A673 (cell line): Measurements from ENCODE around the gene GMPR. TPM values are rescaled to one million over a fixed set of nuclear protein-coding genes. Genes with fewer than 3 reads are reported as not detected.

ENCODE experiments used
- BruUV-seq: library from RNA; stranded (reverse); fragments of 400-500 nt; replicated peaks from 2 replicates; lab custom pipeline; 2021; lab: Mats Ljungman, UMichigan
- CTCF ChIA-PET: fragments of 300-600 bp; sonication (Branson Sonifier 250); formaldehyde crosslinking; loops from one replicate; lab custom pipeline; 2022; ENCODE audit warnings: antibody characterized with exemption; lab: Charles Lee
- POLR2A ChIA-PET: fragments of 300-600 bp; sonication (Branson Sonifier 250); formaldehyde crosslinking; loops from one replicate; lab custom pipeline; 2022; ENCODE audit warnings: antibody characterized with exemption; ENCODE audit not compliant: low non-redundant PET; lab: Charles Lee
- DNase-seq: peaks from one replicate; pipeline ENCODE4 v3.0.0-alpha.2; 2015; ENCODE audit warnings: low spot score
- H3K27ac ChIP-seq: fragments of 200-600 bp; sonication (generic); 2 replicates; pipeline ENCODE4 v1.5.1; 2016; ENCODE audit warnings: mixed run types, low read depth, mild to moderate bottlenecking, mixed read lengths, antibody characterized with exemption, low read length; ENCODE audit not compliant: poor library complexity, severe bottlenecking
- H3K27me3 ChIP-seq: fragments of 200-600 bp; sonication (generic); replicated peaks from 2 replicates; pipeline ENCODE4 v1.6.1; 2017; ENCODE audit warnings: mixed run types, low read depth, mild to moderate bottlenecking, mixed read lengths, antibody characterized with exemption, low read length; ENCODE audit not compliant: insufficient read depth, poor library complexity
- H3K36me3 ChIP-seq: fragments of 200-600 bp; sonication (generic); 2 replicates; pipeline ENCODE4 v1.6.1; 2016; ENCODE audit warnings: mixed run types, mild to moderate bottlenecking, mixed read lengths, antibody characterized with exemption, low read length; ENCODE audit not compliant: insufficient read depth, poor library complexity, severe bottlenecking
- H3K4me1 ChIP-seq: fragments of 200-600 bp; sonication (generic); 2 replicates; pipeline ENCODE4 v1.6.1; 2017; ENCODE audit warnings: mixed run types, mild to moderate bottlenecking, mixed read lengths, antibody characterized with exemption, low read length; ENCODE audit not compliant: insufficient read depth, poor library complexity, severe bottlenecking
- H3K4me3 ChIP-seq: fragments of 200-600 bp; sonication (generic); 2 replicates; pipeline ENCODE4 v1.5.1; 2016; ENCODE audit warnings: low read depth, mixed run types, mild to moderate bottlenecking, mixed read lengths, low read length; ENCODE audit not compliant: poor library complexity, severe bottlenecking
- H3K9me3 ChIP-seq: fragments of 200-600 bp; sonication (generic); 2 replicates; pipeline ENCODE4 v1.6.1; 2016; ENCODE audit warnings: mixed run types, low read depth, mild to moderate bottlenecking, mixed read lengths, antibody characterized with exemption, low read length; ENCODE audit not compliant: poor library complexity, severe bottlenecking
- EZH2 ChIP-seq: fragments of 200-600 bp; sonication (generic); IDR thresholded peaks from 2 replicates; pipeline ENCODE4 v1.6.1; 2017; ENCODE audit warnings: borderline replicate concordance, low read depth, mild to moderate bottlenecking, mixed read lengths, antibody characterized with exemption, low read length; ENCODE audit not compliant: poor library complexity, severe bottlenecking
- intact Hi-C: fragments of 100-400 bp; cut with micrococcal nuclease; formaldehyde crosslinking; loops from one replicate; pipeline ENCODE4 v1.10.0; 2022; ENCODE audit not compliant: unreplicated experiment
- total RNA-seq: library from RNA; stranded (reverse); gene quantifications from 2 replicates; pipeline ENCODE4 v1.2.3, GENCODE V29; 2021
- TF ChIP-seq, protein P1 (sequence below): fragments of 300-800, 200-600 bp; sonication (generic); conservative IDR thresholded peaks from 2 replicates; pipeline ENCODE4 v1.5.1; 2017; ENCODE audit warnings: low read depth, mild to moderate bottlenecking, antibody characterized with exemption, low read length, moderate library complexity, mixed read lengths

GMPR gene
- total RNA-seq, 1 experiment from 2014 or later: 0.32 TPM

DNA sequence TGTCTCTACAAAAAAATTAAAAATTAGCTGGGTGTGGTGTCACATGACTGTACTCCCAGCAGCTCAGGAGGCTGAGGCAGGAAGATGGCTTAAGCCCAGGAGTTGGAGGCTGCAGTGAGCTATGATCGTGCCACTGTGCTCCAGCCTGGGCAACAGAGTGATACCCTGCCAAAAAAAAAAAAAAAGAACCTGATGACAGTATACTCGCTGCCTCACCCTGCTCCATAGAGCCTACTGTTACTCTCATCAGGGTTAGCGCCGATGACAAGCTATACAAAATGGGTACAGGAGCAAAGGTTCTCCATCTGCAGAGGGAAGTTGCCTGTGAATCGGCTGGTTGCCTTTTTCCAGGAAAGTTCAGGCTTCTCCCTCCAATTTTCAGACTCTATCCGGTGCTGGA lies 53.4 kb downstream of the GMPR start:
- Histone ChIP-seq H3K4me1 (no peaks in the 10 kb centered on the region), H3K27me3 (no peaks in the 10 kb centered on the region), H3K27ac (no peak overlapping the region), H3K4me3 (no peak overlapping the region), H3K36me3 (no peaks in the 10 kb centered on the region), H3K9me3 (no peaks in the 10 kb centered on the region)
- intact Hi-C loops: no loop called here
- ChIA-PET POLR2A (no interaction called here), CTCF (no interaction called here)
- no TSS peak for BruUV-seq
- DNase-seq: no peak
- TF ChIP-seq, protein P1, sequence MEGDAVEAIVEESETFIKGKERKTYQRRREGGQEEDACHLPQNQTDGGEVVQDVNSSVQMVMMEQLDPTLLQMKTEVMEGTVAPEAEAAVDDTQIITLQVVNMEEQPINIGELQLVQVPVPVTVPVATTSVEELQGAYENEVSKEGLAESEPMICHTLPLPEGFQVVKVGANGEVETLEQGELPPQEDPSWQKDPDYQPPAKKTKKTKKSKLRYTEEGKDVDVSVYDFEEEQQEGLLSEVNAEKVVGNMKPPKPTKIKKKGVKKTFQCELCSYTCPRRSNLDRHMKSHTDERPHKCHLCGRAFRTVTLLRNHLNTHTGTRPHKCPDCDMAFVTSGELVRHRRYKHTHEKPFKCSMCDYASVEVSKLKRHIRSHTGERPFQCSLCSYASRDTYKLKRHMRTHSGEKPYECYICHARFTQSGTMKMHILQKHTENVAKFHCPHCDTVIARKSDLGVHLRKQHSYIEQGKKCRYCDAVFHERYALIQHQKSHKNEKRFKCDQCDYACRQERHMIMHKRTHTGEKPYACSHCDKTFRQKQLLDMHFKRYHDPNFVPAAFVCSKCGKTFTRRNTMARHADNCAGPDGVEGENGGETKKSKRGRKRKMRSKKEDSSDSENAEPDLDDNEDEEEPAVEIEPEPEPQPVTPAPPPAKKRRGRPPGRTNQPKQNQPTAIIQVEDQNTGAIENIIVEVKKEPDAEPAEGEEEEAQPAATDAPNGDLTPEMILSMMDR: no peak
- TF ChIP-seq EZH2: no peak

DNA sequence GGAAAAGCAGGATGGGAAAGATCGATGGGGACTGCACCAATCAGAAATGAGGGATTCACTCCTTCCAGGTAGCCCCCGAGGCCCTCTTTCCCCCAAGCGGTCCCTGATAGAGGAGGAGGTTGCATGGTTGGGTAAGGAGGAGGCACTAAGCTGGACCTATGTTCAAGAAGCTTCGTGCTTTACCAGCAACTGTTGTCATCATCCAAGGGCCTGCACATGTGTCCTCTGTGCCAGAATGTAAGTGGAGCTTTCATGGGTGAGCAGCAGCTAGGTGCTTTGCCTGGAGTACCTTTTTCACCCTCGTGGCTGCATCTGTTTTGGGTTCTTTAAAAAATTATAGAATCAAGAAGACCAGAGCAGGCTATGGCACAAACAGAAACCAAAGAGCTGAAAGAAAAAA lies 54.0 kb downstream of the GMPR start:
- CTCF ChIA-PET: no interaction called here
- DNase-seq: no peak
- TF ChIP-seq EZH2: no peak
- TF ChIP-seq, protein P1: no peak
- no peaks in the 10 kb centered on the region for H3K4me1 ChIP-seq
- POLR2A ChIA-PET: no interaction called here
- intact Hi-C loops: no loop called here
- no TSS peak for BruUV-seq
- H3K4me3 ChIP-seq: no peak overlapping the region
- no peaks in the 10 kb centered on the region for H3K27me3 ChIP-seq
- H3K36me3 ChIP-seq: no peaks in the 10 kb centered on the region
- no peaks in the 10 kb centered on the region for H3K9me3 ChIP-seq
- no peak overlapping the region for H3K27ac ChIP-seq

DNA sequence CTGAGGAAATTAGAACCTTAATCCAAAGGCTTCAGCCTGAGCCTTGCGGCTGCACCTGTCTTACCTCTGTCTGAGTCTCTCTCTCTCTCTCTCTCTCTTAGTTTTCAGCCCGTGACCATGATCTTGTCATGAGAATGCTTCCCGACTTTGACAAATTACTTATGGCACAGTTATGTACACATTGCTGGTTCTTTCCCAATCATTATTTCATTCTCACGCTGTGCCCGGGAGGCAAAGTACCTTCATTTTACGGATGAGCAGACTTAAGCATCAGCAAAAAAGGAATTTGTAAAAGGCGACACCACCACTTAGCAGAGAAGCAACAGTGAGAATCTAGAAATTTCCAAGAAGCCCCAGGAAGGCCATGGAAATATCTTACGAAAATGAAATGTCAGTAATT lies 54.6 kb downstream of the GMPR start:
- CTCF ChIA-PET: no interaction called here
- H3K4me1 ChIP-seq: no peaks in the 10 kb centered on the region
- no peaks in the 10 kb centered on the region for H3K9me3 ChIP-seq
- H3K4me3 ChIP-seq: no peak overlapping the region
- no peak overlapping the region for H3K27ac ChIP-seq
- intact Hi-C loops: no loop called here
- POLR2A ChIA-PET: no interaction called here
- no peaks in the 10 kb centered on the region for H3K36me3 ChIP-seq
- TF ChIP-seq, protein P1: no peak
- TF ChIP-seq EZH2: no peak
- BruUV-seq: no TSS peak
- no peak for DNase-seq
- no peaks in the 10 kb centered on the region for H3K27me3 ChIP-seq
